Fibroblast of skin of back (primary cell): ENCODE results near the gene LRMDA.

Experiments used
- DNase-seq: peaks from one replicate; pipeline ENCODE4 v3.0.0-alpha.2; 2013

Gene LRMDA

DNA sequence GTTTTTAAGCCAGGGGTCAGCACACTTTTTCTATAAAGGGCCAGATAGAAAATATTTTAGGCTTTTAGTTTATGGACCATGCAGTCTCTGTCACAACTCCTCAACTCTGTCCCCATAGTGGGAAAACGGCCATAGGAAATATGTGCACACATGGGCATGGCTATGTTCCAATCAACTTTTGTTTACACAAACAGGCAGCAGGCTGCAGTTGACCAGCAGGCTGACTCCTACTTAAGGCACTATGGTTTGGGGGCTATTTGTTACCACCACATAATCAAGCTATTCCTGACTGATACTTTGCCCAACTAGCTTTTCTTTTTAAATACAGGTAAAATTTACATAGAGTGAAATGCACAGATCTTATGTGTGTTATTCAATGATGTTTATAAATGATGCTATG is 362.4 kb downstream of the LRMDA start:
- DNase-seq = no peak

DNA sequence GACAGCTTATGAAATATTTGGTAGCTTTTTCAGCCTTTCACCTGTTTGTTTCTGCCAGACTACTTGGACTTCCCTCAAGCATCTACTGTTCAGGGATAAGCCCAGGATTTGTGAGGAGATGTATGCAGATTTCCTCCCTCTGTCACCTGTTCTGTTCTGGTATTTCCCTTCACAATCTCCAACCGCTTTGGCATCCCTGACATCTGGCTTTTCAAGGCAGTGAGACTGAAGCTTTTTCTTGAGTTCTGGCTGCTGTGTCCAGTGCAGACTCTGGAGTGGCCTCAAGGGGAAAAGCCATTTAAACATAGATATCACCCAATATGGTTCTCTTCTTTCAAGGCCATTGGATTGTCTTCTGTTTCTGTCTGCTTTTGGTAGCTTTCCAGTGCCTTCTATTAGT is 369.7 kb downstream of the LRMDA start:
- no peak for DNase-seq

DNA sequence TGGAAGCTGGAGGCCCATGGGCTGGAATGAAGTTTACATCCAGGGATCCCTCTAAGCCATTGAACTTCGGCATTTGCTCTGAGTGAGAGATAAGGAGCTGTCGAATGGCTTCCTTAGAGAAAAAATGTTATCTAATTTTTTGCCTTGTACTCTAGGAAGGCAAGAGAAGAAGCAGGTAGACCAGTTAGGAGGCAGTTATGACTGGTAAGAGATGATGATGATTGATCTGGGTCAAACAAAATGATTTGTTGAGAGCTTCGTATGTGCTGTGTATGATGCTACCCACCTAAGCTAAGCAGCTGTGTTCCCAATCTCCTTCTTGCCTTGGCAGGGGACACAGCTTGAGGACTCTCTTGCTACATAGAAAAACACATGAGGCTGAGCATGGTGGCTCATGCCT is 370.2 kb downstream of the LRMDA start:
- DNase-seq = no peak

DNA sequence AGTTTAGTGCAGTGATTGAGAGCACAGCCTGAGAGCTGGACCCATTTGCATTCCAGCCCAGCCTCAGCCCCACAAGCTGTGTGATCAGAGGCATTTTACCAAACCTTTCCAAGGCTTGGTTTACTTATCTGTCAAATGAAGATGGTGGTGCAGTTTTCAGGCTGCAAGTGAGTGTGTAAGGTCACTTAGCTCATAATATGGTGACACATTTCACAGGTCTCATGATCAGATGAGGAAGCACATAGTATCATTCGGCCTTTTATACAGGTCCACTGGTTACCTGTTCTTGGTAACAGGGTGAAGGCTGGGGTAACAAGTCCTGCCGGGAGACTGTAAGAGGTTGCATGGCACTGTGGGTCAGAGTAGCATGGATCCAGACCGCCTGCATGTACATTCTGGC is 371.7 kb downstream of the LRMDA start:
- DNase-seq = no peak

DNA sequence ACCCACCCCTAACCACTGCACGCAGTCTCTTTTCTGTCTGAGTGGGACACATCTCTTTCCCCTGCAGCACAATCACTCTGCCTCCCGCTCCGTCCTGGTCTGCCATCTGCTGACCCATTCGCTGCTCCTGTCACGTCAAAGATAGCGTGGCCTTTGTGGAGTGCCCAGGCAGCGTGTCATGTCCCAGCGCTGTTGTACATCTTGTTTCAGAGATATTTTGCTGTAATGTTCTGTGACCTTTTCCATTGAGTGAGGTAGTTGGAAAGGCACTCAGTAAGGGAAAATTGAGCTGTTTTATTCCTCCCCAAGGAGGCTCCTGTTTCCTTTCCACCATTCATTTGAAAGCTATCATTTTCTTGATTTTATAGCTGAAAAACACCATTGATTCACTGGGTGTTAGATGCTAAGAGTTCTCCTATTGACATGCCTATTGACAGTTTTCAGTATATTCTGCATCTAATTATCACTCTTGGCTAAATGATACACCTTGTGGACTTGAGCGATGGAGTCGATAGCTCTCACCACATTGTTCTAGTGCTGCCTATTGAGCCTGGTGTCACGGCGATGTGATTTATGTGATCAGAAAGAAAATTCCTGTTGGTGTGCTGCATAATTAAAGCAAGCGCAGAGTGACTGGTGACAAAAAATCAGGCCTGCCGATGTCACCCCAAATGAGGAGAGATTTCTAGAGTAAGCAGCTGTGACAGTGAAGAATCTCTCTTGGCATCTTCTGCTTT is 372.6 kb downstream of the LRMDA start:
- no peak for DNase-seq

DNA sequence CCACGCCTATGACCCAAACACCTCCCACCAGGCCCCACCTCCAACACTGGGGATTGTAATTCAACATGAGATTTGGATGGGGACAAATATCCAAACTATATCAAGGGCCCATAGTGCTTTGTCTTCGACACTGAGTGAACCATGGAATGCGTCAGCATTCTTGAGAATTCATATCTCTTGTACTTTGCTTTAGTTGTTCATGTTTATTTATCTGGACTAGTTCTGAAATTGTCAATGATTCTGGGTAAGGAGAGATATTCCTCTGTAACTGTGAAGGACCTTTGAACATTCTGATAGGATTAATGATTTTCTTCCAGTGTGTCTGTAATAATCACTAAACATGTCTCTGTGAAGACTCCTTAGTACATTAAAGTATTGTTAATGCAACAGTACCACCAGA is 374.8 kb downstream of the LRMDA start:
- no peak for DNase-seq

DNA sequence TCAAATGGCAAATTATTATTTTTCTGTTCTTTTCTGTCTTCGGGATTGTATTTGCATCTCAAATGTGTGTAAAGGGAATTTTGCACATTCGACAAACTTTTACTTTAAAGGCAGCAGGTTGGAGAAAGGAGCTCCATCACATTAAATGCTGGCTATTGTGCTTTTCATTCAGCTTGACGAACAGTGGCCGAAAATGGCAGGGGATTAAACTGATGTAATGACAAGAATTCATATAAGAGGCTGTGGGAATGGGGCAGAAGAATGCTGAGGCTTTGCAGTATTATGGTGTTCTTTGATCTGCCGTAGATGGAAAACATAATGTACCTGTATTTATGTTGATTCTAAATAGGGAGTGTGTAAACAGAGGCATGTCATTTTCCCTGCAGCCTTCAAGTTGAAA is 376.0 kb downstream of the LRMDA start:
- DNase-seq = no peak

DNA sequence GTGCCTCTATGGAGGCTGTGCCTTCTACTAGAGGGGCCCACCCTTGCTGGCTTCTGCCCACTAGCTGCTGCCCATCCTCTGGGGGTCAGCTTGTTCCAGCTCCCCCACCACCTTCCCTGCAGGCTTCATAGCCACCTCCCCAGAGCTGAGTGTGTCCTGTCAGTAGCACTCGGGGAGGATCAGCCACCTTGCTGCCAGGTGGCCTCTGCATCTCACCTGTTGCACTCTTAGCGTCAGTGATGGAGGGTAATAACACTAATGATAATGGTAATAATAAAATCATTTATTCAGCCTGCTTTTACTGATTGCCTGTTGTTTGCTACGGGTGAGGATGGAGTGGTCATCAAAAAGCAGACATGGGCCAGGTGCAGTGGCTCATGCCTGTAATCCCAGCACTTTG is 377.6 kb downstream of the LRMDA start:
- DNase-seq = no peak

DNA sequence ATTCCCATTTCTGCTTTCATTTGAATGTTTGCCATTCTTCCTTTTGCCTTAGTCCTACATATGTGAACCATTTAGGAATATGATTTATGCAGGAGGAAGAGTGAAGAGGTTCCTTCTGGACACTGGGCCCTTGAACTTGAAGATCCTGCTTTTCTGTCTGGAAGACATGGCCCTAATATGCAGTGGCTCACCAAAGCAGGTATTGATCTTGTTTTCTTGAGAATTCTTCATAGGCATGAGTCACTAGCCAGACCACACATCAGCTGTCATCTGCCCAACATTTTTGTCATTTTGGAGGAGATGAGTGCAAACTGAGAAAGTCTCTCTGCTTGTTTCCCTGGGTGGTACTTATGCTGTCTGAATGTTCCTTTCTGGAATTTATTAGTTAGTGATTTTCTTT is 382.6 kb downstream of the LRMDA start:
- peak; percentile 64 for DNase-seq

DNA sequence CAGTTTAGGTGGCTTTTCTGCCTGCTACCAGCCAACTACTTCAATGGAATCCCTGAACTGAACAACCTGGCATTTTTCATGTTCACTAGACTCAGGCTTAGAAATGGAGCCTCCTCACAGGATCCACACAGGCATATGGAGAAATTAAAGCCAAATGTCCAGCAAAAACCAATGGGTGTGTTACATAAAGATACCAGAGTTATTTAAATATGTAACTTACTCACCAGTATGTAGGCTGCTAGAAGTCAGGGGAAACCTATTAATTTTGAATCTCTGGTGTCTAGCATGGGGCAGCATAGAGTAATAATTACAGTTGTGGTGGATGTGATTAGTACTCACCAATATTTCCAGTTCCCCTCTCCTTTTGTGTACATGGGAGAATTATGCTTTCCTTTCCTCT is 383.6 kb downstream of the LRMDA start:
- DNase-seq = no peak

DNA sequence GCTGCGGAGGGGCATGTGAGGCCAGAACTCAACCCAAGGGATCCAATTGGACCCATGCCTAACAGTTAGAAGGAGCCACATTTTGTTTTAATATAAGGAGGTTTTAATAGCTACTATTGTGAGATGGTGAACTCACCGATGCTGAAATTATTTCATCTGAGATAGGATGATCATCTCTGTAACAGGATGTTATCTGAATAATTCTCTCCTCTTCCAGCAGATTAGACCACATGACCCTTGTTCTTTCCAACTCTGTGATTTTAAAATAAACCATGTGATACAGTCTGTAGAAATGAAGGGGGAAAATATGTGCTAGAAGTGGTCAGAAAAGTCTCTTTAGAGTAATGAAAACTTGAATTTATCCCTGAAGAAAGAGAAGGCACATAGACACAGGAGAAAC is 385.8 kb downstream of the LRMDA start:
- DNase-seq = no peak

DNA sequence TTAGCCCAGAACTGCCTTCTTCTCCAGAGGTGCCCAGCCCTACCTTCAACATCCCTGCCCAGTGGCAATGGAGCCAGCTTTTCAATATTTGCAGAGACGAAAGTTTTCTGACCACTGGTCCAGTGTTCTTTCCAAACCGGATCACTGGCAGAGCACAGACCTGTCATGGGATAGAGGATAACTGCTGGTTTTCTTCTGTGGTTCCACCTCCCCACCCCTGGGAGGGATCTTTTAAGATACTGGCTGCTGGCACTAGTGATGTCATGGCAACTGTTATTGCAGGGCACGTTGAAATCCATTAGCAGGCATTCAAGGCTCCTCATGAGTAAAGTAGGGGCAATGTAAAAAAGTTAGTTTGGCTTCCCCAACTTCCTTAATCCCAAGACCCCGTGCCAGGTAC is 387.1 kb downstream of the LRMDA start:
- no peak for DNase-seq

DNA sequence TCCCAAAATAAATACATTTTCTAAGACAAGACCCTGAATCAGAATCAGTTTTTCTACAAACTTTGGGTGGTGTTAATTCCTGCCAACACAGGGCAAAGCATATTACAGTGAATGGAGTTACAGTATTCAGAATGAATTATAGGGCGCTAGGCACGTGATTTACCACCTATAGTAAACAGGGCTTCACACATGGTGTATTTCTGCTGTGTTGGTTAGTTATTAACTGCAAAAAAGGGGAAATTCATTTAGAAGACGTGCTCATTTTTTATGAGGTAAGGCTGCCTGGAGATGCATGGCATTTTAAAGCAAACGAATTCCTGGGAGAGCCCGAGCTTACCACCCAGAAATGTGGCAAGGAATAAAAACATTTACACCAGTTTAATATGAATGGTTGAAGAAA is 393.8 kb downstream of the LRMDA start:
- DNase-seq = no peak

DNA sequence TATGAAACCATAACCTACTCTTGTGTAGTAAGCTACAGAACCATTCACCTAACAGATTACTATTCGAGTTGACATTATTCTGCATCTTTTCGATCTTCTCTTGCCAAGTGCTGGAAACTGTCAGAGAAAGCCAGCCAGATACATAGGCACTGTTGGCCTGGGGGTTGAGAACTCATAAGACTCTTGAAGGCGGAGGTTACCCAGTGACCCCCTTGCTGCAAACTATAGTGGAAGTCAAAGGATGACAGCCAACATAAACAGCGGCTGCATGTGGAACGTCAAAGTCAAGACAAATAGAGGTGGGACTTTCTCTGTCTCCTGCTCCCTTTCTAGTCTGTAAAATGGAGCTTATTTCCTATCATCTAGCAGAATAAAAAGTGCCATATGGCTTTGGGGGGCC is 394.2 kb downstream of the LRMDA start:
- DNase-seq = no peak

DNA sequence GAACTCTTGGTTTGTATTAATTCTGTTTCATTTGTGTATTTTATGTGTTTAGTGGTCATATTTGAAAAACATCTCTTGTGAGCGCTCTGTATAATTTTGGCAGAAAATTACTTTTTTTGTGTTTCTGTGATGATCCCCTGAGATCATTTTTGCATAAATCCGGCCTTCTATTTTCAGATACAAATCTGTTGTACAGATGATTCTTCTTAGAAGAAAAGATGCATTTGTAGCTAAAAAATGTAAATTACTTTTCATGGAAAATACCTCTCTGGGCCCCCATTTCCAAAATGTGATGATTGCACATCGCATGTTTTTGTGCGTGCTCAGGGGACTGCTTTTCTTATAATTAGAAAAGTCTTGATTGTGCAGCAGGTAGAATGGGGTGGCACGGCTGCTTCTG is 395.4 kb downstream of the LRMDA start:
- no peak for DNase-seq

DNA sequence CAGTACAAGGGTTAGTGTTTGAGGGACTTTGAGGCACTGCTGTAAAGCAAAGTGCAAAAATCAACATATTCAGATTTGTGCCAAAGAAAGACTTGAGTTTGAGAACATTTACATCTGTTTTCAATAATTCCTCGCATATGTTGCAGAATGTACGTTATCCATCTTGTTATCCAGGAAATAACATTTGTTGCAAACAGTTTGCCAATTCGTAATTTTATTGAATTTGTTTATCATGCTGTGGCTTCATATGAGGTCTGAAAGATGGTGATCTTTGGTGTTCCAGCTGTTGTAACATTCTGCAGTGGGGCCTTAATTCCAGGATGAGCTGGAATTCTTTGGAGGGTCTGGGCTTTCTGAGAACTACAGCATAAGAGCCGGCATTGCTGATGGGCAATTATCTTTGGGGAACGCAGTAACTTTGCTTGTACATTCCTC is 396.2 kb downstream of the LRMDA start:
- DNase-seq = no peak

DNA sequence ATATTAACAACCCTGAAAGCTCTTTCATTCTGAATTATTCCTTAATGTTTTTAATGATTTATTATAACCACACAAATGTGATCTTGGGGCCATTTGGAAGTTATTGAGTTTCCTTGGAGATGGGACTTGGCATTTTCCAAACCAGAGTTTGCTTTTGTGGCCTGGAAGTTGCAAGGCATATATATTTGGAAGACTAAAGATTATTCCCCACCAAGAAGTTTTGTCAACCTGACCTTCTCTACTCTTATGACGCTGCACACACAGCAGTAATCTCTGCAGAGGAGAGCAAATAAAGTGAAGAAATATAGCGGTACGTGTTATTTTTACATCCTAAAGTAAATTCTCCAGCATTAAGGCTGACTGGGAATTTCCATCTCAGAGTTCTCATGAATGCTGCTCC is 397.0 kb downstream of the LRMDA start:
- DNase-seq = no peak

DNA sequence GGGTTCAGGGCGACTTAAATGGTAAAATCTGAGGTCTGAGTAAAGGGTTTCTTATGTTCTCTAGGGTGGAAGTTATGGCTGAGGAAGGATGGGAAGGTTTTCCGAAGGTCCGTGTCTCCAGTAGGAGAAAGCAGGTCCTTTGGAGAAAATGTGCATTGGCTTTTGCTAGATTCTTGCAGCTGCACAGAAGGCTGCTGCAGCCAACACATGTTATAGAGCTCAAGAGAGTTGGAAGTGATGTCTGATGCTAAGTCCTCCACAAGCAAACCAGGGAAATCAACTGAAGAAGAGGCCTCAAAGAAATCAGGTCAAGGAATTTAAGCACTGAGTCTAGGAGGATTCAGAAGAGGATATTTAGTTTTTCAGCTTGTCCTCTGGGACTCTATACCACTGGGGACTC is 404.6 kb downstream of the LRMDA start:
- DNase-seq = no peak

DNA sequence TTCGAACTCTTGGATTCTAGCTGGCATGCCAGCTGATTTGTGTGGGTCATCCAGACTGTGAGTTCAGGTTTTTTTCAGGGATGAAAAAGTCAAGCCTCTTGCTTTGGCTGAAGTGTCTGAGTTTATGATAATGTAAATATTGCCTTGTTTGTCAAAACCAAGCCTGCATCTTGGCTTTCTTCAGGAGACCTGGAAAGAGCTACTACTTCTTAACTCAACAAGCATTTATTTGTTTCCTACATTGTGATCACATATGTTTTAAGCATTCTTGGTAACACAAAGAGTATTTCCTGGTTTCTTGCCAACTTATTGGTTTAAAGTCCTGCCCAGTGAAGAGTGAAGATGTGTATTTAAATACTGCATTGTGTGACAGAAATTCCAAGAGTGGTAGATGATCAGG is 407.1 kb downstream of the LRMDA start:
- no peak for DNase-seq

DNA sequence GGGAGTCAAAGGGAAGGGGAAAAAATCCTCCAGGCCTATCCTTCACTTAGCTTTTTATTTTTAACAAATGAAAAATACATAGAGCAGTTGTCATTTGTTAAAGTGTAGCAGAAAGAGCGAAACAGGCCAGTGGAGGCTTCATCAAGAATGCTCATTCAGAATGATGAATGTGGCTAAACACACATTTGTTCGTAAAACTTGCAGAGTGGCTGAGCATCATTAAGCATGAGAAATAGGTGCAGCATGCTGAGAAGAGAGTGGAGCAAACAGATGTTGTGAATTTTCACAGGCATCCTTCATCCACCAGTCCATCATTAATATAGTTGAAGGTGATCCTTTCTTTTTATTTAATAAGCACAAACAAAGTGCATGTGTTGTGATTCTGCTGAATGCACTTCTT is 407.6 kb downstream of the LRMDA start:
- DNase-seq = no peak

DNA sequence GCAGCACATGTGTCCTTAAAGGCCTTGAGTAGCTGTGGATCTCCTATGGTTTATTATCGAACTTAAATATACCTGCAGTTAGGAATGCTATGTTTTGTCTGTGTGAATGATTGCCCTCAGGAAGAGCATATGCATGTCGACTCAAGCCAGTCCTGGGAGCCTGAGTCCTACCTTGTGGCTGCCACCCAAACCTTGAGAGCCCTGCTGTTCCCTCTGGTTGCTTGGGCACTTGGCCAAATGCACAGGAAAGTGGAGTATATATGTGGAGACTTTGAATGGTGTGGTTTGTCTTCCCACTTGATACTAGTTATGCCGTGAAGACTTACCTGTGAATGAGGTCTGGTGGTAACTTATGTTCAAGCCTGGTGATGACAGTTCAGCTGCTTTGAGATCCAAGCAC is 409.8 kb downstream of the LRMDA start:
- no peak for DNase-seq

DNA sequence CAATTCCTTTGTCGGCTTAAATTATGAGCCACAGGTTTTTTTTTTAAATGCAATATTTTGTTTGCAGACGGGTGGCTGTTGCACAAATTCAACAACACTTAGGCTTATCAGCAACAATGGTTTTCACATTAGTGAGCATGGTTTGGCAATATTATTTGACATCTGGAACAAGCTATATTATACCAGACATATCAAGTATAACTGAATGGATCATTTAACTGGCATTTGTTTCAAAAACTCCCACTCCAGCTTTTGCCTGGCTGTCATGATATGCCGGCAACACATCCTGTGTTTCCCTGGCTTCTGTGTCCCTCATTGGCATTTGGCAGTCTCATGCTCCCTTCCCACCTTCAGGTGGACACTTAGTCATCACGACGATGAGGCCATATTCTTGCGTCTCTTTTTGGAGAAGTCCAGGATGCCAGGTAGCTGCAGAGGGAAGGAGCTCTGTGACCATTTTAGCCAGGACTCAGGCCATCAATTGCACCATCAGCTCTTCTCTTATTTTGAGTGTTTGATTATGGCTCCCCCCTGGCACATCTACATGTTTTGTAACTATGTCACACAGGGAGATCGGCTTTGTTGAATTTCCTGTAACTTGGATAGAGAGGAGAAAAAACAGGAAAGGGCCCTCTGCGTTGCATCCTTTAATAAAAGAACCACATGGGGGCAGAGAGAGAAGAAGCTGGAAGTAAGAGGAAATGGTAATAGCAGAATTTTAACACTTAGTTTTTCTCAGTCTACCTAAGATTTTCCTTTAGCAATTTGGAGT is 413.9 kb downstream of the LRMDA start:
- no peak for DNase-seq

DNA sequence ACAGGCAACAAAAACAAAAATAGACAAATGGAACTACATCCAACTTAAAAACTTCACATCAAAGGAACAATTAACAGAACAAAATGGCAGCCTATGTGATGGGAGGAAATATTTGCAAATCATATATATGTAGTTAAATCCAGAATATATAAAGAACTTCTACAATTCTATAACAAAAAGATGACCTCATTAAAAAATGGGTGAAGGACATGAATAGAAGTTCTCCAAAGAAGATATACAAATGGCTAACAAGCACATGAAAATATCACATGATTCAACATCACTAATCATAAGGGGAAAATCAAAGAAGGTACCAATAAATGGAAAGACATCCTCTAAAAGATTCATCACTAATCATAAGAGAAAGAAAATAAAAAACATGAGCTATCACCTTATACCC is 416.1 kb downstream of the LRMDA start:
- no peak for DNase-seq

DNA sequence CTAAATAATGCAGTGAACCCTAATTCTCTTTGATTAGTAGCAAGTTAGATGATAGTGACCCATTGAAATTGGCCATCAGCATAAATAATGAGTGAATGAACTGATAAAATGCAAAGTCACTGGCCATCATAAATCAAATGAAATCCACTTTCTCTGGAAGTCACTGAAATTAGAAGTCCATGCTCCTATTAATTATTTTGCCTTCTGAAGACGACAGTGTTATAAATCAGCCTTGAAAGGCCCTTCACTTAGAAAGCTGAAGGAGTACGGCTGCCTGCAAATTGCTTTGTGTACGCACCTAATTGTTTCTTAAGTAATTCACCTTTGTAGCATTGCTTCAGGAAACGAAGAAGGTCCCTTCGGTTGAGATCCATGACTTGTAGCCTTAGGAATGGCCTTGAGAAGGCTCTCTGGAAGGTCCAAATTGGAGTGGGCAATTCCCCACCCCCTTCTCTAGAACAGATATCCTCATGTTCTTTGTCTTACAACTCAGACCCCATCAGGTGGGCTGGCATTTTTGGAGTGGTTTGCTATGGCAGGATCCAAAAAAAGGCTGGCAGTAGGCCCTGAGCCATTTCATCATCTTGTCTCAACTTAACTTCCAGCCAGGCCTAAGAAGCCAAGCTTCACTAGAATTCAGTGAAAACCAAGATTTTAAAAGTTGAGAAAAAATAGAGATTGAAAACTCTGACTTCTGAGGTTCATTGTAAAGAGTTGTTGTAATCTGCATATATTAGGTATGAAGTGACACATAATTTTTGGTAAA is 420.3 kb downstream of the LRMDA start:
- DNase-seq = no peak
